ENCODE measurements around the gene C4orf46. TPM values are rescaled to one million over a fixed set of nuclear protein-coding genes. Genes with fewer than 3 reads are reported as not detected.

Gene C4orf46
- total RNA-seq, 2 experiments from 2014 or later: 23.9 to 30.4 TPM

GRCh38 chr4:158621729-158622128 lies 50.0 kb downstream of the C4orf46 start:
- no peak overlapping the region for H2AFZ ChIP-seq (ENCODE audit: low read length)
- no peaks in the 10 kb centered on the region for H4K20me1 ChIP-seq (ENCODE audit: insufficient read depth, low read length)
- POLR2A ChIA-PET: no interaction called here
- intact Hi-C loops (cut with micrococcal nuclease; ENCODE audit: unreplicated experiment): loop anchor here (10.0 kb wide), 2 partner anchors 127 to 627 kb away; no protein-coding TSS in a partner anchor
- CTCF ChIA-PET (ENCODE audit: unreplicated experiment): no interaction called here
- no peaks in the 10 kb centered on the region for H3K36me3 ChIP-seq (ENCODE audit: insufficient read depth, low read length)
- H3K4me1 ChIP-seq (ENCODE audit: insufficient read depth, low read length, poor library complexity, severe bottlenecking): no peaks in the 10 kb centered on the region
- H3K27ac ChIP-seq (ENCODE audit: low read depth, low read length, poor library complexity, severe bottlenecking): no peak overlapping the region
- DNase-seq (ENCODE audit: low spot score): no peak
- no peak overlapping the region for H3K4me3 ChIP-seq (ENCODE audit: low read depth, low read length, poor library complexity, severe bottlenecking)
- no TSS peak for BruUV-seq (replicated peaks)
- no peaks in the 10 kb centered on the region for H3K79me2 ChIP-seq (ENCODE audit: insufficient read depth, low read depth, low read length)
- no peaks in the 10 kb centered on the region for H3K9me3 ChIP-seq (ENCODE audit: low read length)
- TF ChIP-seq CTCF (conservative IDR thresholded peaks at IDR 0.05; ENCODE audit: low read length): no peak
- no peak for TF ChIP-seq EZH2phosphoT487 (IDR thresholded peaks at IDR 0.05; ENCODE audit: borderline replicate concordance, low read depth, low read length)
- H3K9me2 ChIP-seq (ENCODE audit: insufficient read depth, low read length): no peaks in the 10 kb centered on the region
- no peak overlapping the region for H3K4me2 ChIP-seq (ENCODE audit: low read length)

GRCh38 chr4:158617956-158618355 lies 53.7 kb downstream of the C4orf46 start:
- H3K36me3 ChIP-seq (ENCODE audit: insufficient read depth, low read length): no peaks in the 10 kb centered on the region
- H2AFZ ChIP-seq (ENCODE audit: low read length): no peak overlapping the region
- intact Hi-C loops (cut with micrococcal nuclease; ENCODE audit: unreplicated experiment): no loop called here
- no peak overlapping the region for H3K27ac ChIP-seq (ENCODE audit: low read depth, low read length, poor library complexity, severe bottlenecking)
- ChIA-PET CTCF (ENCODE audit: unreplicated experiment) (no interaction called here), POLR2A (no interaction called here)
- no peaks in the 10 kb centered on the region for H3K79me2 ChIP-seq (ENCODE audit: insufficient read depth, low read depth, low read length)
- no peaks in the 10 kb centered on the region for H3K4me1 ChIP-seq (ENCODE audit: insufficient read depth, low read length, poor library complexity, severe bottlenecking)
- DNase-seq (ENCODE audit: low spot score): no peak
- H3K4me2 ChIP-seq (ENCODE audit: low read length): no peak overlapping the region
- no peak overlapping the region for H3K4me3 ChIP-seq (ENCODE audit: low read depth, low read length, poor library complexity, severe bottlenecking)
- no TSS peak for BruUV-seq (replicated peaks)
- no peaks in the 10 kb centered on the region for H3K9me2 ChIP-seq (ENCODE audit: insufficient read depth, low read length)
- H3K9me3 ChIP-seq (ENCODE audit: low read length): no peaks in the 10 kb centered on the region
- TF ChIP-seq EZH2phosphoT487 (IDR thresholded peaks at IDR 0.05; ENCODE audit: borderline replicate concordance, low read depth, low read length): no peak
- TF ChIP-seq CTCF (conservative IDR thresholded peaks at IDR 0.05; ENCODE audit: low read length): no peak
- no peaks in the 10 kb centered on the region for H4K20me1 ChIP-seq (ENCODE audit: insufficient read depth, low read length)

Small RNAs within 50 kb of the gene (small RNA-seq; reads per million reads assigned to genes)
- not detected for gene RF00012

Other genes with a start within 250 kb of the C4orf46 start
- not detected in 2 replicates for gene RXFP1, start 150.0 kb downstream of the C4orf46 start, total RNA-seq (2014; rRNA removed; shearing (Covaris generic))
- not detected in 2 replicates for gene RXFP1, start 150.0 kb downstream of the C4orf46 start, total RNA-seq (2022)
- gene ETFDH, start 409 bp upstream of the C4orf46 start, total RNA-seq (2014; rRNA removed; shearing (Covaris generic)): 13.3 and 17.6 TPM in 2 replicates
- 18.9 and 19.2 TPM in 2 replicates for gene ETFDH, start 409 bp upstream of the C4orf46 start, total RNA-seq (2022)
- 27.3 and 29.9 TPM in 2 replicates for gene PPID, start 51.5 kb upstream of the C4orf46 start, total RNA-seq (2014; rRNA removed; shearing (Covaris generic))
- 21.2 and 25.0 TPM in 2 replicates for gene PPID, start 51.5 kb upstream of the C4orf46 start, total RNA-seq (2022)
- gene FNIP2, start 97.1 kb upstream of the C4orf46 start, total RNA-seq (2014; rRNA removed; shearing (Covaris generic)): 0.09 and 0.15 TPM in 2 replicates
- 1.0 and 1.2 TPM in 2 replicates for gene FNIP2, start 97.1 kb upstream of the C4orf46 start, total RNA-seq (2022)

Data from OCI-LY7 (cell line).